ENCODE data around the gene RUSC2.

The RUSC2 gene

GRCh38 chr9:35511453-35511852 lies 21.5 kb downstream of the RUSC2 start:
- in situ Hi-C loops (cut with HindIII; ENCODE audit: low sequenced_read_pairs) = no loop called here
- DNase-seq (ENCODE audit: low read depth, low spot score) = no peak
- TF ChIP-seq CTCF (IDR thresholded peaks at IDR 0.05; ENCODE audit: low read depth, low read length) = no peak
- H3K4me3 ChIP-seq (ENCODE audit: low read depth, low read length) = no peak overlapping the region

DNA sequence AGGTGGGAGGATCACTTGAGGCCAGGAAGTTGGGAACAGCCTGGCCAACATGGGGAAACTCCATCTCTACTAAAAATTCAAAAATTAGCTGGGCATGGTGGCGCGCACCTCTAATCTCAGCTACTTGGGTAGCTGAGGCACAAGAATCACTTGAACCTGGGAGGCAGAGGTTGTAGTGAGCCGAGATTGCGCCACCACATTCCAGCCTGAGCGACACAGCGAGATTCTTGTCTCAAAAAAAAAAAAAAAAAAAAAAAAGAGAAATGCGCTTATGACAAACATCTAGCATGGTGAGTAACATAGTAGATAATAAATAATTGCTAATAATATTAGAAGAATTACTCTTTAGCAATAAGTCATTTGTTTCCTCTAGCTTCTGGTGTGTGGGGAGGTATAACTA lies 25.9 kb downstream of the RUSC2 start:
- TF ChIP-seq CTCF (IDR thresholded peaks at IDR 0.05; ENCODE audit: low read depth, low read length) = no peak
- in situ Hi-C loops (cut with HindIII; ENCODE audit: low sequenced_read_pairs) = no loop called here
- no peak overlapping the region for H3K4me3 ChIP-seq (ENCODE audit: low read depth, low read length)
- no peak for DNase-seq (ENCODE audit: low read depth, low spot score)

DNA sequence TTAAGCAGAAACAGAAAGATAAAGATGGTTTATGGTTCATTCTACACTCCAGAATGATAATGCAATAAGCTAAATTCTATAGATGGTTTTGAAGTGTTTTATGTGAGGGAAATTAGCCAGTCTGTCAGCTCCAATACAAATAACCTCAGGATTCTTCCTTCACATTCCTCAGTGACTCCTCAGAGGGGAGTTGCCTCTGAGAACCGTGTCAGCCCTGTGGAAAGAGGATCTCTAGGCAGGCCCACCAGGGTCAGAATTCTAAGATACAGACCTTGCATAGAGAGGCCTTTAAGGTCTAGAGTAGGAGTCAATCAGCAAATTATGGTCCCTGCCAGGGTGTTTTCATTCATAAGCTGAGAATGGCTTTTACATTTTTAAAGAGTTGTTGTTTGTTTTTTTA lies 26.6 kb downstream of the RUSC2 start:
- in situ Hi-C loops (cut with HindIII; ENCODE audit: low sequenced_read_pairs) = no loop called here
- DNase-seq (ENCODE audit: low read depth, low spot score) = peak; percentile 72
- H3K4me3 ChIP-seq (ENCODE audit: low read depth, low read length) = no peak overlapping the region
- no peak for TF ChIP-seq CTCF (IDR thresholded peaks at IDR 0.05; ENCODE audit: low read depth, low read length)

DNA sequence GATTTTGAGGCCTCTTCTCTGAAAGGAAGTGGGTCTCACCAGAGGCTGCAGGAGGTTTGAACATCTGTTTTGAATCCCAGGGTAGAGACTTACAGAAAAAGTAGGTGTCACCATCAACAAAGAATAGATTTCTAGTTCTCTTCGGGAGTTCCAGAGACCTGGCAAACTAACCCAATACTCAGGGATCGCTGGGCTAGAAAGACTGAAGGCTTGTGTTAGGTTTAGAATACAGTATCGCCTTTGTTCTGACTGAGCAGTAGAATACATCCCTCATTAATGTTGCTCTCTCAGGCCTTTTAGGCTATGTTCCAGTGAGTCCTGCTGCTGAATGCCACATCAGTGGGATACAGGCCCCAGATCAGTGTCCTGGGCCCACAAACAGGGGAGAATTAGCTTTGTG lies 27.2 kb downstream of the RUSC2 start:
- in situ Hi-C loops (cut with HindIII; ENCODE audit: low sequenced_read_pairs) = no loop called here
- H3K4me3 ChIP-seq (ENCODE audit: low read depth, low read length) = no peak overlapping the region
- DNase-seq (ENCODE audit: low read depth, low spot score) = peak; percentile 51
- TF ChIP-seq CTCF (IDR thresholded peaks at IDR 0.05; ENCODE audit: low read depth, low read length) = no peak

DNA sequence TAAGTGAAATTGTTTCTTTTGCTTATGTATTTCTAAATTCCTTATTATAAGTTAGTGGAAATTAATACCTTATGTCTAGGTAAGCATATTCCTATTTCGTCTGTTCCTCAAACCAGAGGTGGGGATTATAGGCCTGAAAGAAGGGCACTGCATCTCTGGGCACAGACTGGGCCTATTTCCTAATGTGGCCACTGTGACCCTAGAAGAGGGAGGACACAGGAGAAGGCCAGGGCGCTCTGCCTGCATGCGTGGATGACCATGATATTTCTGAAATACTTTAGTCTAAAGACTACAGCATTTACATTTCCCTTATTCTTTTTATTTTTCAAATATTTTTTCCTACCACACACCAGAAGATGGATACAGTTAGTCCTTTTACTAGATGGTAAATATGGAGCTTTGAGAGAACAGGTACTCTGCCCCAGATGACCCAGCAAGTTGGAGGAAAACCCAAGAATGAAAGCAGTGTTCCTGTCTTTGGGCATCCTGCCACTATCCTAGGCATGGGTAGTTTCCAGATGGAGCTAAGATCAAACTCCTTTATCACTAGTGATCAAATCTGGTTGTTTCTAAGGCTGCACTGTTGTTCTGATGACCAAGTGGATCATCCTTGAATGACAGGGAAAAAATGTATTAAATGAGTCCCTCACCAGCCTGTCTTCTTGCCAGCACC lies 27.8 kb downstream of the RUSC2 start:
- TF ChIP-seq CTCF (IDR thresholded peaks at IDR 0.05; ENCODE audit: low read depth, low read length) = no peak
- in situ Hi-C loops (cut with HindIII; ENCODE audit: low sequenced_read_pairs) = no loop called here

GRCh38 chr9:35518225-35518821 lies 28.4 kb downstream of the RUSC2 start:
- in situ Hi-C loops (cut with HindIII; ENCODE audit: low sequenced_read_pairs) = no loop called here
- TF ChIP-seq CTCF (IDR thresholded peaks at IDR 0.05; ENCODE audit: low read depth, low read length) = no peak
- DNase-seq (ENCODE audit: low read depth, low spot score) = peak; percentile 88
- H3K4me3 ChIP-seq (ENCODE audit: low read depth, low read length) = no peak overlapping the region

More for the DNA sequence above, 27.8 kb downstream of the RUSC2 start:
- DNase-seq (ENCODE audit: low read depth, low spot score) = no peak
- no peak overlapping the region for H3K4me3 ChIP-seq (ENCODE audit: low read depth, low read length)

Data from astrocyte of the spinal cord (primary cell).